ENCODE measurements around the gene TMEM134. TPM values are rescaled to one million over a fixed set of nuclear protein-coding genes. Genes with fewer than 3 reads are reported as not detected.
A peak's percentile ranks its signal among the peaks of the same experiment; 100 is the strongest.

TMEM134 gene
- total and polyA plus RNA-seq, 9 of the 15 experiments (the other 6 are each of a cell fraction or from before 2014, with no cell fraction given): 0.63 to 48.4 (median 10.7) TPM

GRCh38 chr11:67482827-67483798 is 14.1 kb upstream of the TMEM134 start, which contains the start of gene AIP (continued):
- TF ChIP-seq UBTF (IDR thresholded peaks at IDR 0.05; ENCODE audit: borderline replicate concordance in 1 of 2, low read depth in 2 of 2, low read length in 2 of 2) (no peak), CHD7 (IDR thresholded peaks at IDR 0.05; ENCODE audit: low read depth, low read length) (no peak), NFIC (IDR thresholded peaks at IDR 0.05) (no peak), TFAM (CRISPR knock-in tag; conservative IDR thresholded peaks at IDR 0.05) (no peak), ATF1 (CRISPR knock-in tag; IDR thresholded peaks at IDR 0.05) (0 out of 2 replicates have a peak, but pooled peaks have one; percentile 22), ATF1 (tag; IDR thresholded peaks at IDR 0.05) (peak; percentile 87), IRF1 (CRISPR knock-in tag; IDR thresholded peaks at IDR 0.05; ENCODE audit: borderline replicate concordance) (peak; percentile 99), ZBTB43 (CRISPR knock-in tag; IDR thresholded peaks at IDR 0.05) (peak; percentile 94; the same call in 1 of the 2 replicates), ELF2 (CRISPR knock-in tag; IDR thresholded peaks at IDR 0.05) (no peak; the same call in 1 of the 2 replicates), CHCHD3 (CRISPR knock-in tag; IDR thresholded peaks at IDR 0.05) (no peak)

Measured in K562 (cell line).